HG03159 (cell line): ENCODE data around the gene FOXJ2.
"Not testable (repeated sequence)": the region's sequence is repeated elsewhere in the genome, so short reads cannot be mapped to it uniquely, and the experiment has no call there.

Source experiments
- ATAC-seq: cut with Tn5 transposase; IDR thresholded peaks from one replicate; pipeline ENCODE4 v1.9.1; 2021; ENCODE audit warnings: mild to moderate bottlenecking, moderate library complexity; ENCODE audit not compliant: unreplicated experiment

The FOXJ2 gene

GRCh38 chr12:8032242-8033152, at the start of gene FOXJ2:
FOXJ2 (plus strand) TSS chr12:8032716; CDS start chr12:8039833, 7,117 bp downstream.
- ATAC-seq: peak; percentile 74

GRCh38 chr12:7983019-7983418, 49.5 kb upstream of the FOXJ2 start:
- not testable (repeated sequence) for ATAC-seq

GRCh38 chr12:7983460-7983859, 49.1 kb upstream of the FOXJ2 start:
- not testable (repeated sequence) for ATAC-seq

- no peak for ATAC-seq
These were observed 47.6 kb upstream of the FOXJ2 start for GRCh38 chr12:7984900-7985299.

- ATAC-seq: no peak
These were observed 46.6 kb upstream of the FOXJ2 start for GRCh38 chr12:7985802-7986418.

- ATAC-seq: peak; percentile 48
These were observed 42.6 kb upstream of the FOXJ2 start for GRCh38 chr12:7989827-7990491.

- ATAC-seq: no peak
These were observed 41.0 kb upstream of the FOXJ2 start for GRCh38 chr12:7991535-7991934.

- no peak for ATAC-seq
These were observed 37.7 kb upstream of the FOXJ2 start for GRCh38 chr12:7994731-7995205.

- peak; percentile 99 for ATAC-seq
These were observed 37.1 kb upstream of the FOXJ2 start for GRCh38 chr12:7995266-7995963.

GRCh38 chr12:8000827-8001226, 31.7 kb upstream of the FOXJ2 start:
- not testable (repeated sequence) for ATAC-seq

- not testable (repeated sequence) for ATAC-seq
These were observed 31.0 kb upstream of the FOXJ2 start for GRCh38 chr12:8001496-8001895.

- ATAC-seq: not testable (repeated sequence)
These were observed 27.6 kb upstream of the FOXJ2 start for GRCh38 chr12:8004897-8005296.

- no peak for ATAC-seq
These were observed 21.2 kb upstream of the FOXJ2 start for GRCh38 chr12:8011331-8011730.

- ATAC-seq: no peak
These were observed 19.7 kb upstream of the FOXJ2 start for GRCh38 chr12:8012651-8013309.

GRCh38 chr12:8014836-8015235, 17.7 kb upstream of the FOXJ2 start:
- ATAC-seq: no peak

GRCh38 chr12:8018213-8018612, 14.3 kb upstream of the FOXJ2 start:
- ATAC-seq: not testable (repeated sequence)

- no peak for ATAC-seq
These were observed 13.6 kb upstream of the FOXJ2 start for GRCh38 chr12:8018666-8019581.

GRCh38 chr12:8026291-8026900, 6.1 kb upstream of the FOXJ2 start:
- ATAC-seq: peak; percentile 99

GRCh38 chr12:8027856-8028255, 4.7 kb upstream of the FOXJ2 start:
- no peak for ATAC-seq
